HepG2 (cell line): ENCODE data around the gene SLC4A5. TPM values are rescaled to one million over a fixed set of nuclear protein-coding genes. Genes with fewer than 3 reads are reported as not detected.

ENCODE experiments used
- ARID2 ChIP-seq: sonication (generic); formaldehyde crosslinking; IDR thresholded peaks from 2 replicates; pipeline ENCODE4 v1.8.1; 2022; ENCODE audit warnings: mild to moderate bottlenecking, missing genetic modification reagents, borderline replicate concordance
- CHD4 ChIP-seq: fragments of 200-600 bp; sonication (generic); IDR thresholded peaks from 2 replicates; pipeline ENCODE4 v1.7.0; 2017; ENCODE audit warnings: mild to moderate bottlenecking, low read length, borderline replicate concordance
- GTF2F1 ChIP-seq: fragments of 150-350 bp; IDR thresholded peaks from 2 replicates; pipeline ENCODE4 v1.6.1; 2014; ENCODE audit warnings: low read length
- KAT7 ChIP-seq: IDR thresholded peaks from 2 replicates; pipeline ENCODE4 v1.6.1; 2018; ENCODE audit warnings: borderline replicate concordance, missing compliant biosample characterization
- KAT8 ChIP-seq: IDR thresholded peaks from 2 replicates; pipeline ENCODE4 v1.6.1; 2016; ENCODE audit warnings: missing genetic modification reagents, missing compliant biosample characterization
- KDM3A ChIP-seq: IDR thresholded peaks from 2 replicates; pipeline ENCODE4 v1.6.1; 2018; ENCODE audit warnings: low read depth, missing compliant biosample characterization
- MED13 ChIP-seq: sonication (generic); formaldehyde crosslinking; IDR thresholded peaks from 2 replicates; pipeline ENCODE4 v1.5.0; 2020; ENCODE audit warnings: missing genetic modification reagents
- NFATC3 ChIP-seq: sonication (generic); formaldehyde crosslinking; IDR thresholded peaks from 2 replicates; pipeline ENCODE4 v1.5.1; 2020; ENCODE audit warnings: mild to moderate bottlenecking, missing genetic modification reagents
- NFKBIZ ChIP-seq: IDR thresholded peaks from 2 replicates; pipeline ENCODE4 v1.6.1; 2018; ENCODE audit warnings: missing genetic modification reagents, missing compliant biosample characterization
- SALL2 ChIP-seq: sonication (generic); formaldehyde crosslinking; IDR thresholded peaks from 2 replicates; pipeline ENCODE4 v1.8.1; 2023; ENCODE audit warnings: mild to moderate bottlenecking, missing genetic modification reagents, inconsistent platforms
- SETDB1 ChIP-seq: sonication (generic); formaldehyde crosslinking; IDR thresholded peaks from 2 replicates; pipeline ENCODE4 v1.5.1; 2020; ENCODE audit warnings: missing genetic modification reagents, mild to moderate bottlenecking, borderline replicate concordance
- TAF1 ChIP-seq: sonication (generic); formaldehyde crosslinking; IDR thresholded peaks from 2 replicates; pipeline ENCODE4 v1.4.0; 2020; ENCODE audit warnings: missing genetic modification reagents
- TCF7L2 ChIP-seq: IDR thresholded peaks from 2 replicates; pipeline ENCODE4 v1.6.1; 2011; ENCODE audit warnings: mild to moderate bottlenecking, low read depth, low read length, moderate library complexity
- ZBTB2 ChIP-seq: sonication (generic); formaldehyde crosslinking; IDR thresholded peaks from 2 replicates; pipeline ENCODE4 v1.8.0; 2022; ENCODE audit warnings: low read depth, missing genetic modification reagents
- ZFYVE20 ChIP-seq: sonication (generic); formaldehyde crosslinking; IDR thresholded peaks from 2 replicates; pipeline ENCODE4 v1.8.0; 2023; ENCODE audit warnings: low read depth, mild to moderate bottlenecking, moderate library complexity, missing genetic modification reagents, borderline replicate concordance
- ZNF20 ChIP-seq: sonication (generic); formaldehyde crosslinking; IDR thresholded peaks from 2 replicates; pipeline ENCODE4 v1.4.0; 2020; ENCODE audit warnings: mild to moderate bottlenecking, moderate library complexity, missing genetic modification reagents
- ZNF253 ChIP-seq: sonication (generic); formaldehyde crosslinking; IDR thresholded peaks from 2 replicates; pipeline ENCODE4 v1.8.0; 2022; ENCODE audit warnings: mild to moderate bottlenecking, missing genetic modification reagents, borderline replicate concordance
- ZNF274 ChIP-seq: sonication (generic); formaldehyde crosslinking; IDR thresholded peaks from 2 replicates; pipeline ENCODE4 v1.5.1; 2020; ENCODE audit warnings: mild to moderate bottlenecking, missing genetic modification reagents
- ZNF33B ChIP-seq: sonication (generic); formaldehyde crosslinking; IDR thresholded peaks from 2 replicates; pipeline ENCODE4 v1.5.1; 2020; ENCODE audit warnings: mild to moderate bottlenecking, missing genetic modification reagents
- ZNF558 ChIP-seq: sonication (generic); formaldehyde crosslinking; IDR thresholded peaks from 2 replicates; pipeline ENCODE4 v1.9.0; 2022; ENCODE audit warnings: mild to moderate bottlenecking, missing genetic modification reagents, borderline replicate concordance
- ZNF589 ChIP-seq: sonication (generic); formaldehyde crosslinking; conservative IDR thresholded peaks from 2 replicates; pipeline ENCODE4 v1.8.0; 2022; ENCODE audit warnings: mild to moderate bottlenecking, moderate library complexity, missing genetic modification reagents
- ZNF605 ChIP-seq: sonication (generic); formaldehyde crosslinking; IDR thresholded peaks from 2 replicates; pipeline ENCODE4 v1.8.0; 2022; ENCODE audit warnings: mild to moderate bottlenecking, missing genetic modification reagents
- ZNF652 ChIP-seq: IDR thresholded peaks from 2 replicates; pipeline ENCODE4 v1.6.1; 2016; ENCODE audit warnings: low read depth, borderline replicate concordance
- ZNF687 ChIP-seq: sonication (generic); formaldehyde crosslinking; IDR thresholded peaks from 2 replicates; pipeline ENCODE4 v1.5.1; 2020; ENCODE audit warnings: mild to moderate bottlenecking, missing genetic modification reagents, moderate library complexity
- ZNF83 ChIP-seq: sonication (generic); formaldehyde crosslinking; IDR thresholded peaks from 2 replicates; pipeline ENCODE4 v1.4.0; 2020; ENCODE audit warnings: missing genetic modification reagents, mild to moderate bottlenecking, borderline replicate concordance
- ZSCAN25 ChIP-seq: sonication (generic); formaldehyde crosslinking; IDR thresholded peaks from 2 replicates; pipeline ENCODE4 v1.8.0; 2022; ENCODE audit warnings: mild to moderate bottlenecking, missing genetic modification reagents
- polyA plus RNA-seq, 8 experiments: library from polyadenylated mRNA; depleted of rRNA in 3 of 8; stranded (reverse) in 7 of 8; unstranded in 1 of 8; fragments of >200 nt; fragmentation: Illumina TruSeq in 4 of 8; extraction: Trizol in 4 of 8; gene quantifications; 2 replicates each; pipeline versions ENCODE4 v1.2.1 to v1.2.3, GENCODE V29; 2011 to 2016; ENCODE audit warnings: low read depth in 4 of 8, missing spikeins in 1 of 8, mixed read lengths in 1 of 8; ENCODE audit not compliant: insufficient read depth in 1 of 8
- total RNA-seq, 5 experiments: library from RNA; depleted of rRNA; stranded (reverse); fragments of >200 nt; fragmentation: Illumina TruSeq; extraction: Trizol; gene quantifications; 2 replicates each; pipeline ENCODE4 v1.2.3, GENCODE V29; 2016; ENCODE audit warnings: low read depth in 1 of 5

The SLC4A5 gene
- total and polyA plus RNA-seq, 2 of the 13 experiments (the other 11 are each of a cell fraction or from before 2014, with no cell fraction given), result 0.50 TPM; not detected in 1

GRCh38 chr2:74391580-74392448 is 48.6 kb upstream of the SLC4A5 start (continued):
- peak; percentile 82 for TF ChIP-seq ZNF687 (CRISPR knock-in tag)
- 0 out of 2 replicates have a peak, but pooled peaks have one; percentile 47 for TF ChIP-seq MED13
- peak; percentile 68; the same call in 1 of the 2 replicates for TF ChIP-seq ZSCAN25 (CRISPR knock-in tag)
- TF ChIP-seq ZNF20 (CRISPR knock-in tag), result no peak
- TF ChIP-seq ZNF605, result no peak; the same call in 1 of the 2 replicates
- TF ChIP-seq TAF1 (CRISPR knock-in tag), result peak; percentile 80
- TF ChIP-seq ZNF558 (CRISPR knock-in tag), result no peak
- TF ChIP-seq ZNF33B (CRISPR knock-in tag), result no peak
- TF ChIP-seq ZNF589, result no peak
- TF ChIP-seq TCF7L2, result no peak
- TF ChIP-seq NFATC3 (CRISPR knock-in tag), result no peak
- 0 out of 2 replicates have a peak, but pooled peaks have one; percentile 57 for TF ChIP-seq ZNF253 (CRISPR knock-in tag)
- TF ChIP-seq KAT8 (CRISPR knock-in tag), result peak; percentile 86
- no peak; the same call in 1 of the 2 replicates for TF ChIP-seq GTF2F1
- TF ChIP-seq NFKBIZ (CRISPR knock-in tag), result 0 out of 2 replicates have a peak, but pooled peaks have one; percentile 11
- no peak for TF ChIP-seq ZBTB2 (CRISPR knock-in tag)
- TF ChIP-seq ZFYVE20 (CRISPR knock-in tag), result no peak
- TF ChIP-seq SALL2 (CRISPR knock-in tag), result 0 out of 2 replicates have a peak, but pooled peaks have one; percentile 35
- TF ChIP-seq SETDB1 (CRISPR knock-in tag), result no peak
- TF ChIP-seq ARID2, result peak; percentile 93
- peak; percentile 35; the same call in 1 of the 2 replicates for TF ChIP-seq ZNF83
- TF ChIP-seq ZNF274 (CRISPR knock-in tag), result peak; percentile 95
- peak; percentile 94 for TF ChIP-seq KAT7 (CRISPR knock-in tag)
- TF ChIP-seq KDM3A (CRISPR knock-in tag), result peak; percentile 93
- TF ChIP-seq ZNF652 (CRISPR knock-in tag), result no peak; the same call in 1 of the 2 replicates
- TF ChIP-seq CHD4, result peak; percentile 97
